Pancreas (tissue), 10 donors: ENCODE results near the gene HS6ST2. TPM values are rescaled to one million over a fixed set of nuclear protein-coding genes. Genes with fewer than 3 reads are reported as not detected.

Experiments used
- ATAC-seq, 4 donors: fragments of 200-7000 bp; cut with Tn5 transposase; one replicate each; pipeline versions ENCODE4 v1.8.0 to v1.9.1; 2020; ENCODE audit warnings: mild to moderate bottlenecking in 4 of 4, moderate library complexity in 4 of 4
- DNase-seq, 6 donors: peaks; one replicate each; pipeline ENCODE4 v3.0.0-alpha.2; 2020
- FAIRE-seq: peaks from 2 replicates; lab custom pipeline; 2012; peaks lifted over from hg19 to GRCh38; lab: Jason Lieb, UNC
- H3K27ac ChIP-seq, 4 donors: fragments of 200-600 bp; sonication (generic); 1 replicate in 3 of 4; 2 replicates in 1 of 4; pipeline versions ENCODE4 v1.5.0 to v1.8.0; 2020
- H3K27me3 ChIP-seq, 4 donors: fragments of 200-600 bp; one replicate each; pipeline ENCODE4 v1.8.0; 2021
- H3K36me3 ChIP-seq, 3 donors: fragments of 200-600 bp; sonication (generic) in 1 of 3; one replicate each; pipeline versions ENCODE4 v1.5.0 to v1.8.0; 2020 to 2021
- H3K4me1 ChIP-seq, 3 donors: fragments of 200-600 bp; one replicate each; pipeline ENCODE4 v1.8.0; 2021
- H3K4me3 ChIP-seq, 4 donors: fragments of 200-600 bp; sonication (generic) in 2 of 4; one replicate each; pipeline versions ENCODE4 v1.5.0 to v1.8.0; 2020 to 2021
- H3K9me3 ChIP-seq, 4 donors: fragments of 200-600 bp; one replicate each; pipeline ENCODE4 v1.8.0; 2021
- CTCF ChIP-seq, 4 donors: fragments of 200-600 bp; sonication (generic) in 3 of 4; IDR thresholded peaks; one replicate each; pipeline versions ENCODE4 v1.5.0 to v1.8.0; 2021; ENCODE audit warnings: antibody characterized with exemption in 4 of 4
- WGBS, 2 donors: extraction: QIAGEN DNeasy Blood & Tissue Kit; methylation state at CpG; one replicate each; pipeline ENCODE4 v1.1.7; 2013; 5-methylcytosine and 5-hydroxymethylcytosine counted together
- intact Hi-C, 3 donors: fragments of 100-400 bp; cut with DNase I; formaldehyde crosslinking; loops; one replicate each; pipeline versions ENCODE4 v1.11.1 to v1.14.2; 2022
- polyA plus RNA-seq, 2 donors: library from polyadenylated mRNA; stranded (reverse); fragments of 200-250 nt; gene quantifications; one replicate each; pipeline ENCODE4 v1.2.3, GENCODE V29; 2013
- total RNA-seq, 6 donors: library from RNA; stranded (reverse); fragmentation: NEBNext Ultra II Directional in 4 of 6; extraction: Animal tissue kit (Norgen Biotek cat#: 25700) in 4 of 6; gene quantifications; one replicate each; pipeline versions ENCODE4 v1.2.1 to v1.2.4, GENCODE V29; 2021 to 2023
- donor health status: healthy with polysubstance abuse.
- donor health status: DM: no; HTN: no; CAD: no; lungs with moderate emphysema.
- donor health status: DM: no; HTN: no; CAD: no.
- donor health status: control.
- donor health status: control.
- donor health status: Bipolar disorder and iron deficiency.
- donor health status: DM: yes; HTN: yes; CAD: no.
- donor health status: DM: no; HTN: no; CAD: no.
- donor health status: DM: no; HTN: no; CAD: no.
- donor health status: DM: yes; HTN: yes; CAD: no.

HS6ST2 gene
- total and polyA plus RNA-seq, 8 donors = 0.72 to 5.9 (median 3.4) TPM

- Histone ChIP-seq H3K27me3 (peaks cover 0 to 6% (median 0%) of the 10 kb centered on the region in 4 donors), H3K36me3 (no peaks in the 10 kb centered on the region), H3K4me3 (no peak overlapping the region), H3K4me1 (no peaks in the 10 kb centered on the region), H3K27ac (no peak overlapping the region), H3K9me3 (no peaks in the 10 kb centered on the region)
- intact Hi-C loops = loop anchor here in 2 of 3 donors (10.0 kb wide), 2 partner anchors 319 to 769 kb away; no protein-coding TSS in a partner anchor
- FAIRE-seq (no peak), ATAC-seq (no peak), DNase-seq (no peak)
- WGBS, 2 donors = 60 to 63% methylated on average over 5 of the region's 5 CpGs
- no peak for TF ChIP-seq CTCF (IDR thresholded peaks at IDR 0.05)
Measured at GRCh38 chrX:132613801-132614200, 344.6 kb downstream of the HS6ST2 start.

- peak; percentile 17 to 54 (median 43) for TF ChIP-seq CTCF (IDR thresholded peaks at IDR 0.05)
- peak in 3 of 4 donors; percentile 81 to 88 (median 87) for ATAC-seq
Measured at GRCh38 chrX:132612821-132613564, 345.4 kb downstream of the HS6ST2 start.

GRCh38 chrX:132610536-132610935, 347.9 kb downstream of the HS6ST2 start:
- ATAC-seq = no peak
- Histone ChIP-seq H3K4me1 (no peaks in the 10 kb centered on the region), H3K27ac (no peak overlapping the region), H3K9me3 (no peaks in the 10 kb centered on the region), H3K36me3 (no peaks in the 10 kb centered on the region), H3K27me3 (peaks cover 0 to 21% (median 0%) of the 10 kb centered on the region in 4 donors), H3K4me3 (no peak overlapping the region)
- FAIRE-seq = no peak
- WGBS, 2 donors = 60 to 91% methylated on average over 4 of the region's 4 CpGs
- no peak for TF ChIP-seq CTCF (IDR thresholded peaks at IDR 0.05)
- intact Hi-C loops = loop anchor here in 2 of 3 donors (10.0 kb wide), 2 partner anchors 316 to 766 kb away; no protein-coding TSS in a partner anchor
- no peak for DNase-seq

More at GRCh38 chrX:132612821-132613564, 345.4 kb downstream of the HS6ST2 start:
- intact Hi-C loops = loop anchor here in 2 of 3 donors (10.0 kb wide), 2 partner anchors 318 to 768 kb away; no protein-coding TSS in a partner anchor
- Histone ChIP-seq H3K27ac (no peak overlapping the region), H3K9me3 (no peaks in the 10 kb centered on the region), H3K4me1 (no peaks in the 10 kb centered on the region), H3K4me3 (no peak overlapping the region), H3K36me3 (no peaks in the 10 kb centered on the region), H3K27me3 (peaks cover 0 to 13% (median 0%) of the 10 kb centered on the region in 4 donors)
- DNase-seq (peak in 5 of 6 donors; percentile 12 to 78 (median 66)), FAIRE-seq (no peak)
- WGBS, 2 donors = 39 to 40% methylated on average over 10 of the region's 10 CpGs

GRCh38 chrX:132609362-132609848, 349.0 kb downstream of the HS6ST2 start:
- Histone ChIP-seq H3K4me1 (no peaks in the 10 kb centered on the region), H3K36me3 (no peaks in the 10 kb centered on the region), H3K27ac (no peak overlapping the region), H3K27me3 (peaks cover 0 to 28% (median 0%) of the 10 kb centered on the region in 4 donors), H3K9me3 (no peaks in the 10 kb centered on the region), H3K4me3 (no peak overlapping the region)
- intact Hi-C loops = no loop called here
- no peak for TF ChIP-seq CTCF (IDR thresholded peaks at IDR 0.05)
- ATAC-seq (no peak), DNase-seq (no peak), FAIRE-seq (no peak)
- WGBS, 2 donors = 54 to 97% methylated on average over 1 of the region's 1 CpG
